B cell (primary cell): ENCODE results near the gene PLA2G6. TPM values are rescaled to one million over a fixed set of nuclear protein-coding genes. Genes with fewer than 3 reads are reported as not detected.
A peak's percentile ranks its signal among the peaks of the same experiment; 100 is the strongest.

Experiments used
- ATAC-seq: fragments of 200-7000 bp; cut with Tn5 transposase; one replicate; pipeline ENCODE4 v1.10.0; 2021; ENCODE audit warnings: low read depth, mild to moderate bottlenecking, moderate number of reproducible peaks, moderate library complexity
- CTCF ChIA-PET: fragments of 350-600 bp; sonication (Branson Sonifier 250); formaldehyde crosslinking; loops from one replicate; lab custom pipeline; 2021; ENCODE audit warnings: antibody characterized with exemption, inconsistent platforms; lab: Charles Lee
- POLR2A ChIA-PET: fragments of 350-600 bp; sonication (Branson Sonifier 250); formaldehyde crosslinking; loops from one replicate; lab custom pipeline; 2021; ENCODE audit warnings: antibody characterized with exemption; lab: Charles Lee
- DNase-seq: peaks from one replicate; pipeline ENCODE4 v3.0.0; 2013
- H2AFZ ChIP-seq: 2 replicates; pipeline ENCODE4 v1.6.1; 2012; ENCODE audit warnings: mild to moderate bottlenecking, low read depth, low read length; ENCODE audit not compliant: insufficient read depth, poor library complexity, severe bottlenecking
- H3K27ac ChIP-seq, 2 donors: 1 replicate in 1 of 2; 2 replicates in 1 of 2; pipeline ENCODE4 v1.5.1; 2012 to 2013; ENCODE audit warnings: low read length in 2 of 2, mild to moderate bottlenecking in 2 of 2, moderate library complexity in 1 of 2
- H3K27me3 ChIP-seq, 4 experiments: fragments of 200-600 bp in 1 of 4; sonication (generic) in 1 of 4; replicated peaks in 1 of 4; 1 replicate in 2 of 4; 2 replicates in 2 of 4; pipeline versions ENCODE4 v1.6.1 to v1.7.0; 2013 to 2016; ENCODE audit warnings: low read length in 3 of 4, mild to moderate bottlenecking in 2 of 4, mixed read lengths in 1 of 4, moderate library complexity in 1 of 4; ENCODE audit not compliant: insufficient read depth in 4 of 4, control insufficient read depth in 3 of 4; ENCODE audit errors: control extremely low read depth in 1 of 4
- H3K36me3 ChIP-seq, 2 experiments: replicated peaks in 1 of 2; 1 replicate in 1 of 2; 2 replicates in 1 of 2; pipeline versions ENCODE4 v1.6.1 to v1.7.1; 2013; ENCODE audit warnings: low read length in 1 of 2; ENCODE audit not compliant: insufficient read depth in 2 of 2, control insufficient read depth in 1 of 2; ENCODE audit errors: control extremely low read depth in 1 of 2, extremely low read depth in 1 of 2
- H3K4me1 ChIP-seq, 2 donors: fragments of 200-600 bp in 1 of 2; sonication (generic) in 1 of 2; 1 replicate in 1 of 2; 2 replicates in 1 of 2; pipeline versions ENCODE4 v1.5.1 to v1.6.1; 2013 to 2017; ENCODE audit warnings: low read length in 2 of 2; ENCODE audit not compliant: control insufficient read depth in 2 of 2, insufficient read depth in 2 of 2
- H3K4me2 ChIP-seq: replicated peaks from 2 replicates; pipeline ENCODE3; 2012; ENCODE audit warnings: mild to moderate bottlenecking, low read depth, low read length; ENCODE audit not compliant: poor library complexity, severe bottlenecking
- H3K4me3 ChIP-seq, 5 experiments: fragments of 200-600 bp in 1 of 5; sonication (generic) in 1 of 5; 1 replicate in 3 of 5; 2 replicates in 2 of 5; pipeline versions ENCODE4 v1.5.1 to v1.7.0; 2011 to 2016; ENCODE audit warnings: low read length in 4 of 5, mild to moderate bottlenecking in 4 of 5, low read depth in 2 of 5, control low read depth in 1 of 5, moderate library complexity in 1 of 5; ENCODE audit not compliant: insufficient read depth in 1 of 5; ENCODE audit errors: control extremely low read depth in 1 of 5, extremely low read depth in 1 of 5
- H3K79me2 ChIP-seq: fragments of 200-600 bp; sonication (generic); one replicate; pipeline ENCODE4 v1.6.0; 2016; ENCODE audit warnings: low read length; ENCODE audit not compliant: control insufficient read depth, insufficient read depth
- H3K9ac ChIP-seq: fragments of 200-600 bp; sonication (generic); 2 replicates; pipeline ENCODE4 v1.6.1; 2017; ENCODE audit warnings: mild to moderate bottlenecking, low read length, moderate library complexity
- H3K9me3 ChIP-seq, 3 donors: one replicate each; pipeline versions ENCODE4 v1.6.1 to v1.7.1; 2013; ENCODE audit warnings: low read length in 2 of 3; ENCODE audit not compliant: control insufficient read depth in 2 of 3, insufficient read depth in 1 of 3; ENCODE audit errors: control extremely low read depth in 1 of 3
- H4K20me1 ChIP-seq: 2 replicates; pipeline ENCODE4 v1.6.0; 2012; ENCODE audit warnings: mild to moderate bottlenecking, low read length; ENCODE audit not compliant: insufficient read depth, control insufficient read depth, poor library complexity, severe bottlenecking
- H3K27ac Mint-ChIP-seq: one replicate; pipeline ENCODE4 v1.8.0; 2021; ENCODE audit warnings: mixed read lengths
- H3K27me3 Mint-ChIP-seq: one replicate; pipeline ENCODE4 v1.8.0; 2021; ENCODE audit warnings: mixed read lengths
- H3K4me1 Mint-ChIP-seq: one replicate; pipeline ENCODE4 v1.8.0; 2021; ENCODE audit warnings: mixed read lengths
- H3K4me3 Mint-ChIP-seq: one replicate; pipeline ENCODE4 v1.8.0; 2021; ENCODE audit warnings: mixed read lengths
- H3K9me3 Mint-ChIP-seq: one replicate; pipeline ENCODE4 v1.8.0; 2022; ENCODE audit warnings: mixed read lengths; ENCODE audit not compliant: insufficient read depth
- EZH2 ChIP-seq: IDR thresholded peaks from 2 replicates; pipeline ENCODE4 v1.6.1; 2012; ENCODE audit warnings: borderline replicate concordance, low read depth, mild to moderate bottlenecking, moderate library complexity, low read length; ENCODE audit not compliant: insufficient read depth, poor library complexity, severe bottlenecking
- WGBS: methylation state at CpG from one replicate; pipeline ENCODE4 v1.1.5; 2013; ENCODE audit warnings: missing lambda C conversion rate; ENCODE audit not compliant: insufficient coverage; 5-methylcytosine and 5-hydroxymethylcytosine counted together
- intact Hi-C: fragments of 100-400 bp; cut with micrococcal nuclease; formaldehyde crosslinking; loops from one replicate; pipeline ENCODE4 v1.10.0; 2022
- polyA plus RNA-seq: library from polyadenylated mRNA; depleted of rRNA; stranded (reverse); fragments of >200 nt; gene quantifications from 2 replicates; pipeline ENCODE4 v1.2.3, GENCODE V29; 2012
- total RNA-seq, 2 donors: library from RNA; stranded (reverse); fragments of 120-200 nt in 1 of 2; gene quantifications; 1 replicate in 1 of 2; 2 replicates in 1 of 2; pipeline versions ENCODE4 v1.2.3 to v1.2.4, GENCODE V29; 2013 to 2022
- TF ChIP-seq, protein P1 (sequence below): fragments of 200-600 bp; IDR thresholded peaks from one replicate; pipeline ENCODE4 v1.8.0; 2022; ENCODE audit warnings: antibody characterized with exemption, mild to moderate bottlenecking

PLA2G6 gene
- total and polyA plus RNA-seq, 2 donors (not counting 1 experiment from before 2014, with no cell fraction given) = 125 to 148 TPM

GRCh38 chr22:38081941-38082828 is 99.4 kb downstream of the PLA2G6 start:
- peak overlapping the region; percentile 66 for H3K4me2 ChIP-seq
- H3K9me3 ChIP-seq = no peaks in the 10 kb centered on the region
- DNase-seq = no peak
- no peak overlapping the region for H3K27ac Mint-ChIP-seq
- peak overlapping the region; percentile 37 for H3K4me3 Mint-ChIP-seq
- TF ChIP-seq, protein P1, sequence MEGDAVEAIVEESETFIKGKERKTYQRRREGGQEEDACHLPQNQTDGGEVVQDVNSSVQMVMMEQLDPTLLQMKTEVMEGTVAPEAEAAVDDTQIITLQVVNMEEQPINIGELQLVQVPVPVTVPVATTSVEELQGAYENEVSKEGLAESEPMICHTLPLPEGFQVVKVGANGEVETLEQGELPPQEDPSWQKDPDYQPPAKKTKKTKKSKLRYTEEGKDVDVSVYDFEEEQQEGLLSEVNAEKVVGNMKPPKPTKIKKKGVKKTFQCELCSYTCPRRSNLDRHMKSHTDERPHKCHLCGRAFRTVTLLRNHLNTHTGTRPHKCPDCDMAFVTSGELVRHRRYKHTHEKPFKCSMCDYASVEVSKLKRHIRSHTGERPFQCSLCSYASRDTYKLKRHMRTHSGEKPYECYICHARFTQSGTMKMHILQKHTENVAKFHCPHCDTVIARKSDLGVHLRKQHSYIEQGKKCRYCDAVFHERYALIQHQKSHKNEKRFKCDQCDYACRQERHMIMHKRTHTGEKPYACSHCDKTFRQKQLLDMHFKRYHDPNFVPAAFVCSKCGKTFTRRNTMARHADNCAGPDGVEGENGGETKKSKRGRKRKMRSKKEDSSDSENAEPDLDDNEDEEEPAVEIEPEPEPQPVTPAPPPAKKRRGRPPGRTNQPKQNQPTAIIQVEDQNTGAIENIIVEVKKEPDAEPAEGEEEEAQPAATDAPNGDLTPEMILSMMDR = no peak
- peak; percentile 51 for TF ChIP-seq EZH2
- H3K27ac ChIP-seq = no peak overlapping the region
- peaks cover 17% of the 10 kb centered on the region for H3K27me3 Mint-ChIP-seq
- no peak for ATAC-seq
- H3K27me3 ChIP-seq = peaks cover 0 to 37% (median 18%) of the 10 kb centered on the region in 4 experiments
- POLR2A ChIA-PET = no interaction called here
- H3K9me3 Mint-ChIP-seq = no peaks in the 10 kb centered on the region
- CTCF ChIA-PET = no interaction called here
- H3K9ac ChIP-seq = peak overlapping the region; percentile 29
- WGBS = 9% methylated on average over 46 of the region's 52 CpGs
- H3K4me1 Mint-ChIP-seq = peaks cover 5% of the 10 kb centered on the region
- peaks cover 17 to 18% of the 10 kb centered on the region in 2 donors for H3K4me1 ChIP-seq
- no peaks in the 10 kb centered on the region for H3K79me2 ChIP-seq
- H2AFZ ChIP-seq = no peak overlapping the region
- no peaks in the 10 kb centered on the region for H4K20me1 ChIP-seq
- no peaks in the 10 kb centered on the region for H3K36me3 ChIP-seq
- H3K4me3 ChIP-seq = peak overlapping the region in 1 of 5 experiments; percentile 11
- intact Hi-C loops = no loop called here

DNA sequence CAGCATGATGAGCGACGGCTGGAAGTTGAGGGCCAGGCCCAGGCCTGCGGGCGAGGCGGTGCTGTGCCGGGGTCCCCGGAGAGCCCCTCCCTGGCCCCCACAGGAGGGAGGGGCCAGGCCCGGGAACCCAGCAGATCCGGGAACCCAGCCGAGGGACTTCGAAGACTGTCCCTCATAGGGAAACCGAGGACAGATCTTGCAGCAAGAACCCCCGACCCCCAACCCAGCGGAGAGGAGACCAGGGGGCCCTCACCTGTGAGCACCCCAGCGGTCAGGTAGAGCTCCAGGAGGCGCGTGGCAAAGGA is 100.0 kb downstream of the PLA2G6 start:
- 12% methylated on average over 17 of the region's 17 CpGs for WGBS
- Histone ChIP-seq H3K9me3 (no peaks in the 10 kb centered on the region), H3K4me3 (peak overlapping the region in 2 of 5 experiments; percentile 11 to 30), H3K4me2 (peak overlapping the region; percentile 66), H3K27me3 (peaks cover 0 to 37% (median 18%) of the 10 kb centered on the region in 4 experiments), H2AFZ (peak overlapping the region; percentile 22), H3K79me2 (no peaks in the 10 kb centered on the region), H4K20me1 (no peaks in the 10 kb centered on the region), H3K27ac (no peak overlapping the region), H3K9ac (peak overlapping the region; percentile 2), H3K36me3 (no peaks in the 10 kb centered on the region), H3K4me1 (peaks cover 17 to 18% of the 10 kb centered on the region in 2 donors)
- Mint-ChIP-seq H3K27ac (no peak overlapping the region), H3K9me3 (no peaks in the 10 kb centered on the region), H3K4me1 (peaks cover 5% of the 10 kb centered on the region), H3K4me3 (peak overlapping the region; percentile 37), H3K27me3 (peaks cover 16% of the 10 kb centered on the region)
- POLR2A ChIA-PET = no interaction called here
- DNase-seq = no peak
- TF ChIP-seq, protein P1 = no peak
- TF ChIP-seq EZH2 = no peak
- intact Hi-C loops = no loop called here
- no peak for ATAC-seq
- CTCF ChIA-PET = no interaction called here
